SU-DHL-6 (cell line): ENCODE results near the gene TNFRSF12A.

Experiments used
- H2AFZ ChIP-seq: fragments of 200-600 bp; sonication (generic); 2 replicates; pipeline ENCODE4 v1.6.1; 2014; ENCODE audit warnings: low read depth, mild to moderate bottlenecking, moderate library complexity, mixed read lengths, antibody characterized with exemption, low read length; ENCODE audit not compliant: severe bottlenecking
- H3F3A ChIP-seq: fragments of 200-600 bp; shearing (Covaris generic); 2 replicates; pipeline ENCODE4 v1.6.0; 2016; ENCODE audit warnings: antibody characterized with exemption, mild to moderate bottlenecking; ENCODE audit not compliant: insufficient read depth
- H3K27ac ChIP-seq: fragments of 200-600 bp; sonication (generic); 2 replicates; pipeline ENCODE4 v1.5.1; 2016; ENCODE audit warnings: low read depth, mild to moderate bottlenecking, low read length, moderate library complexity, mixed read lengths
- H3K27me3 ChIP-seq: fragments of 200-600 bp; sonication (generic), shearing (Covaris generic); 2 replicates; pipeline ENCODE4 v1.6.0; 2014; ENCODE audit warnings: mild to moderate bottlenecking, low read length
- H3K36me3 ChIP-seq: fragments of 200-600 bp; sonication (generic); 2 replicates; pipeline ENCODE4 v1.6.1; 2014; ENCODE audit warnings: mild to moderate bottlenecking, low read length, mixed read lengths
- H3K4me2 ChIP-seq: fragments of 300-600, 200-600 bp; shearing (Covaris generic), sonication (generic); 2 replicates; pipeline ENCODE4 v1.6.0; 2014; ENCODE audit warnings: low read length, low read depth, mild to moderate bottlenecking; ENCODE audit not compliant: poor library complexity, severe bottlenecking
- H3K4me3 ChIP-seq: fragments of 200-600 bp; sonication (generic); 2 replicates; pipeline ENCODE4 v1.5.1; 2014; ENCODE audit warnings: antibody characterized with exemption, low read length, mild to moderate bottlenecking, mixed read lengths; ENCODE audit not compliant: insufficient read depth, poor library complexity, severe bottlenecking
- H3K79me2 ChIP-seq: fragments of 200-600 bp; sonication (generic); 2 replicates; pipeline ENCODE4 v1.6.1; 2014; ENCODE audit warnings: mild to moderate bottlenecking, low read length, moderate library complexity; ENCODE audit not compliant: insufficient read depth
- H3K9ac ChIP-seq: fragments of 200-600 bp; sonication (generic); 2 replicates; pipeline ENCODE4 v1.7.0; 2014; ENCODE audit warnings: mild to moderate bottlenecking, low read length
- H3K9me2 ChIP-seq: fragments of 200-600 bp; sonication (generic); replicated peaks from 2 replicates; pipeline ENCODE4 v1.6.1; 2014; ENCODE audit warnings: low read length; ENCODE audit not compliant: insufficient read depth
- H3K9me3 ChIP-seq: fragments of 200-600 bp; sonication (generic); 2 replicates; pipeline ENCODE4 v1.6.1; 2014; ENCODE audit warnings: low read length, mixed read lengths; ENCODE audit not compliant: insufficient read depth
- H4K20me1 ChIP-seq: fragments of 200-600 bp; sonication (generic); 2 replicates; pipeline ENCODE4 v1.6.1; 2014; ENCODE audit warnings: low read depth, mild to moderate bottlenecking, antibody characterized with exemption, low read length, moderate library complexity, mixed read lengths
- CTCF ChIP-seq: fragments of 200-600 bp; sonication (generic); IDR thresholded peaks from one replicate; pipeline ENCODE4 v1.5.1; 2017; ENCODE audit warnings: antibody characterized with exemption, mild to moderate bottlenecking, low read length, moderate library complexity; ENCODE audit not compliant: insufficient read depth, poor library complexity, severe bottlenecking
- EZH2phosphoT487 ChIP-seq: fragments of 200-600 bp; sonication (generic), shearing (Covaris generic); conservative IDR thresholded peaks from 2 replicates; pipeline ENCODE4 v1.6.1; 2018; ENCODE audit warnings: mild to moderate bottlenecking, antibody characterized with exemption, low read length, moderate library complexity, mixed read lengths

TNFRSF12A gene

GRCh38 chr16:2980227-2981176, 39.7 kb upstream of the TNFRSF12A start, which contains the start of gene PKMYT1:
Gene PKMYT1, minus strand, starts transcription at chr16:2980446. Its CDS starts 789 bp downstream, at chr16:2979657.
- Histone ChIP-seq H3K27ac (peak within 1 kb of the TSS; percentile 80), H3K36me3 (no peaks in the 10 kb centered on the region), H3K4me3 (peak within 1 kb of the TSS; percentile 83), H3F3A (peaks cover 21% of the 10 kb centered on the region), H4K20me1 (no peaks in the 10 kb centered on the region), H2AFZ (peak within 1 kb of the TSS; percentile 29), H3K9me2 (no peaks in the 10 kb centered on the region), H3K79me2 (peaks cover 23% of the 10 kb centered on the region), H3K4me2 (peak within 1 kb of the TSS; percentile 76), H3K9me3 (no peaks in the 10 kb centered on the region), H3K27me3 (no peaks in the 10 kb centered on the region), H3K9ac (peak within 1 kb of the TSS; percentile 90)
- TF ChIP-seq CTCF (no peak), EZH2phosphoT487 (no peak)

GRCh38 chr16:2981177-2981898, 38.8 kb upstream of the TNFRSF12A start:
- Histone ChIP-seq H3K9ac (peak overlapping the region; percentile 90), H3K4me3 (peak overlapping the region; percentile 83), H3K9me3 (no peaks in the 10 kb centered on the region), H2AFZ (no peak overlapping the region), H3K36me3 (no peaks in the 10 kb centered on the region), H3K79me2 (peaks cover 23% of the 10 kb centered on the region), H3K27ac (no peak overlapping the region), H4K20me1 (no peaks in the 10 kb centered on the region), H3K4me2 (peak overlapping the region; percentile 76), H3K9me2 (no peaks in the 10 kb centered on the region), H3F3A (peaks cover 18% of the 10 kb centered on the region), H3K27me3 (no peaks in the 10 kb centered on the region)
- TF ChIP-seq EZH2phosphoT487 = no peak
- TF ChIP-seq CTCF = no peak

GRCh38 chr16:2981899-2982250, 38.3 kb upstream of the TNFRSF12A start:
- Histone ChIP-seq H2AFZ (no peak overlapping the region), H4K20me1 (no peaks in the 10 kb centered on the region), H3K79me2 (peaks cover 23% of the 10 kb centered on the region), H3K27ac (peak overlapping the region; percentile 84; the same call in 1 of the 2 replicates), H3F3A (peaks cover 18% of the 10 kb centered on the region), H3K9me3 (no peaks in the 10 kb centered on the region), H3K9ac (no peak overlapping the region), H3K27me3 (no peaks in the 10 kb centered on the region), H3K4me3 (no peak overlapping the region), H3K36me3 (no peaks in the 10 kb centered on the region), H3K4me2 (no peak overlapping the region), H3K9me2 (no peaks in the 10 kb centered on the region)
- TF ChIP-seq CTCF (no peak), EZH2phosphoT487 (no peak)
